ENCODE results near the gene EHMT1.

Gene EHMT1

GRCh38 chr9:137618105-137619067, at the start of gene EHMT1:
TSS of gene EHMT1 (plus strand) at chr9:137619005. CDS start at chr9:137619029, 24 bp downstream.
- DNase-seq, result peak; percentile 97

- no peak for DNase-seq
Measured at GRCh38 chr9:137569609-137570203, 49.1 kb upstream of the EHMT1 start.

- no peak for DNase-seq
Measured at GRCh38 chr9:137570566-137570965, 48.2 kb upstream of the EHMT1 start.

GRCh38 chr9:137574192-137574591, 44.6 kb upstream of the EHMT1 start:
- DNase-seq, result no peak

- peak; percentile 69 for DNase-seq
Measured at GRCh38 chr9:137575364-137575715, 43.5 kb upstream of the EHMT1 start.

- no peak for DNase-seq
Measured at GRCh38 chr9:137575716-137576411, 42.9 kb upstream of the EHMT1 start.

- DNase-seq, result peak; percentile 99
Measured at GRCh38 chr9:137578518-137579258, 40.1 kb upstream of the EHMT1 start, which contains the start of gene DPH7. TSS of gene DPH7 (minus strand) at chr9:137578925. CDS start at chr9:137578777, 148 bp downstream.

- DNase-seq, result no peak
Measured at GRCh38 chr9:137579259-137579604, 39.6 kb upstream of the EHMT1 start.

GRCh38 chr9:137580209-137580953, 38.4 kb upstream of the EHMT1 start:
- no peak for DNase-seq

- no peak for DNase-seq
Measured at GRCh38 chr9:137580954-137581322, 37.9 kb upstream of the EHMT1 start.

- no peak for DNase-seq
Measured at GRCh38 chr9:137581361-137582285, 37.2 kb upstream of the EHMT1 start.

- no peak for DNase-seq
Measured at GRCh38 chr9:137582286-137582860, 36.4 kb upstream of the EHMT1 start.

- DNase-seq, result no peak
Measured at GRCh38 chr9:137583347-137583746, 35.5 kb upstream of the EHMT1 start.

GRCh38 chr9:137583957-137584356, 34.8 kb upstream of the EHMT1 start:
- no peak for DNase-seq

- no peak for DNase-seq
Measured at GRCh38 chr9:137586854-137587253, 32.0 kb upstream of the EHMT1 start.

GRCh38 chr9:137588311-137588710, 30.5 kb upstream of the EHMT1 start:
- DNase-seq, result no peak

GRCh38 chr9:137588891-137589290, 29.9 kb upstream of the EHMT1 start:
- DNase-seq, result no peak

- no peak for DNase-seq
Measured at GRCh38 chr9:137589441-137590122, 29.2 kb upstream of the EHMT1 start.

GRCh38 chr9:137590123-137590468, 28.7 kb upstream of the EHMT1 start:
- DNase-seq, result no peak
